GM19193 (cell line): ENCODE measurements around the gene EZR.

Experiments
- POLR2A ChIP-seq: IDR thresholded peaks from 4 replicates; pipeline ENCODE4 v1.6.1; 2011; ENCODE audit not compliant: insufficient read depth, insufficient read length; ENCODE audit errors: extremely low read depth

Gene EZR

GRCh38 chr6:158780246-158780884, 38.8 kb downstream of the EZR start:
- TF ChIP-seq POLR2A: no peak

GRCh38 chr6:158778005-158778527, 41.1 kb downstream of the EZR start:
- TF ChIP-seq POLR2A: no peak

DNA sequence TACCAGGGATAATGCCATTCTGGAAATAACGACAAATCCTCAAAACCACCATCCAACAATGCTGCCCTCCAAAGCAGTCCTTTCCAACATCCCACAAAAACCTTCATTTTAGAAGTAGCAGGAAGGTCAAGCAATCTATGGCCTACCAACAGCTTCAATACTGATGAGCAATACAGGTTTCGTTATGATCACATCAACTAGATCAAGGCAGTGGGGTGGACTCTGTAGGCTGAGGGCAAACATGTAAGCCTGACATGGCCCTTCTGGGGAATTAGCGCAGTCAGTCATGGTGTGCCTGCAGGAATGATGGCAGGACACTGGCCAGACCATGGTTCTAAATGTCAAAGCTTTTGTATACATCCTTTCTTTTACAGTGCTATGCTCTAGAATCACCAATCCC, 41.7 kb downstream of the EZR start:
- TF ChIP-seq POLR2A: no peak

GRCh38 chr6:158776737-158777136, 42.4 kb downstream of the EZR start:
- TF ChIP-seq POLR2A: peak; percentile 28

- no peak for TF ChIP-seq POLR2A
Observed at GRCh38 chr6:158775832-158776231, 43.3 kb downstream of the EZR start.

- TF ChIP-seq POLR2A: no peak
Observed at GRCh38 chr6:158774717-158775449, 44.3 kb downstream of the EZR start.

DNA sequence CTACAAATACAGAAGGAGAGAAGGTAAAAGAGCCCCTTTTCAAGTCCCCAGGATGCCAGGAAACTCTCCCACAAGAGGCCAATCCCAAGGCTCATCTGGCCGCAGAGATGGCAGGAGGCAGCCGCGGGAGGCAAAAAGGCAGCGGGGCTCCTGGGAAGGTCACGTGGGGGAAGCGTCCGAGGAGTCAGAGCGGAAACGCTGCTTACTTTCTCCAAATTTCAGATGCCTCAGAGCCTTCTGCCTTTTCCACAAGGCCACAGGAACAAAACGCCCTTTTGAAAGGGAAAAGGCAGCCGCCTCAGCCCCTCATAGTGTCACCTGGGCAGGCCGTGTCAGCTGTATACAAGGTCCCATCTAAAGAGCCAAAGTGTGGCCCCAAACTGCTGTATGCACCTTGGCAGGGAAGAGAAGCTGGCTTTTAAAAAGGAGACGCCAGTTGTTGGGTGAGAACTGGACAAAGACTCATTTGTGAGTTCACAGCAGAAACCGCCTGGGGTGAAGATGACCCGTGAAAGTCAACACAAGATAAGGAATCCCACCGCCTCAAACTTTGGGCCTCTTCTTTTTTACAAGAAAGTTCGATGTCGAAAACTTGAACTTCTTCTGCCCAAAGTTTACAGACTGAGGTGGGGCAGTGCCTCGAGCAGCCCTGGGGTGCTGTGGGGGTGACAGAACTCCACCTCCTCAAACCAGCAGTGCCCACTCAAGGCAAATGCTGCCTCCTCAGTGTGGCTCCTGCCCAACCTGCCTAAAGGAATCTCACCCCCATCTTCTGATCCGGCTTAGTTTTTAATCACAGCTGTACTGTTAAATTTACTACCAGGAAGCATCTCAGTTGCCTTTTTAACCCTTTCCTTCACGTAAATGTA, 45.4 kb downstream of the EZR start:
- peak; percentile 12 for TF ChIP-seq POLR2A

DNA sequence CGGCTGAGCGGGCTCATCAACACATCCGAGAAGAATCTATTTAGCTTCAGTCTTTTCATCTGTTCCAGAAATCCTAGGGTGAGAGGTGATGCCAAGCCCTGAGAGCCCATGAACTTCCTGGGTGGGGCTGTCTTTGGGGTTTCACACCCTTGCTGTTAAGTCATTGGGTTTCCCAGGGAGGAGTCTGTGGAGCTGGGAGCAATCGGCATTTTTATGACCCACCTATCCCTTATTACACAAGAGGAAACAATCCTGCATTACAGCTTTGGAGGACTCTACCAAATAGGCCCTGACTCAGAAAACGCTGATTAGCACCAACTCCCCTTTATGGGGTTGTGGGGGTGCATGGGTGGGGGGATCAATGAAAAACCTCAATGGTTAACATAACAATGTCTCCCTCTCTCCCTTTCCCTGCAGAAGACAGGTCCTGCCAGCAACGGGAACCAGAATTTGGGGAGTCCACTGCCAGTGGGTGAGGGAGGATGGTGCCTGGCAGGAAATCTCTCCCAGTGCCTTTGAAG, 46.3 kb downstream of the EZR start:
- TF ChIP-seq POLR2A: no peak

DNA sequence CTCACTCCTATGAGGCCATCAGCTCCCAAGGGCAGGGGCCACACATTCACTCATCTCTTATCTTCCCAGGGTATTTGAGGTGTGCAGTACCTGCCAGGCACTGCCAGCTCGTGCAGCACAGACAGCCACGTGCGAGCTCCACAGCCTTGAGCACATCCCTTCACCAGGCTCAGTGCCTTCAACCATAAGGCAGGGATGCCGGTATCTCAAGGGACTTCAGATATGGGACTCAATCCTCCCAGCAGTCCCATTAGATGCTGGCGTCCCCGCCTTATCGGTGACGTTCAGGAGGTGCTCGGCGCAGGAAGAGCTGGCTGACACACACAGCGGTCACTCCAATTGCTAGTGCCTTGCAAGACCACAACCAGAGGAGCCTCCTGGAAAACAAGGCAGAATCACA, 47.0 kb downstream of the EZR start:
- no peak for TF ChIP-seq POLR2A

- TF ChIP-seq POLR2A: no peak
Observed at GRCh38 chr6:158771399-158772152, 47.6 kb downstream of the EZR start.

GRCh38 chr6:158770533-158771330, 48.4 kb downstream of the EZR start:
- TF ChIP-seq POLR2A: no peak

DNA sequence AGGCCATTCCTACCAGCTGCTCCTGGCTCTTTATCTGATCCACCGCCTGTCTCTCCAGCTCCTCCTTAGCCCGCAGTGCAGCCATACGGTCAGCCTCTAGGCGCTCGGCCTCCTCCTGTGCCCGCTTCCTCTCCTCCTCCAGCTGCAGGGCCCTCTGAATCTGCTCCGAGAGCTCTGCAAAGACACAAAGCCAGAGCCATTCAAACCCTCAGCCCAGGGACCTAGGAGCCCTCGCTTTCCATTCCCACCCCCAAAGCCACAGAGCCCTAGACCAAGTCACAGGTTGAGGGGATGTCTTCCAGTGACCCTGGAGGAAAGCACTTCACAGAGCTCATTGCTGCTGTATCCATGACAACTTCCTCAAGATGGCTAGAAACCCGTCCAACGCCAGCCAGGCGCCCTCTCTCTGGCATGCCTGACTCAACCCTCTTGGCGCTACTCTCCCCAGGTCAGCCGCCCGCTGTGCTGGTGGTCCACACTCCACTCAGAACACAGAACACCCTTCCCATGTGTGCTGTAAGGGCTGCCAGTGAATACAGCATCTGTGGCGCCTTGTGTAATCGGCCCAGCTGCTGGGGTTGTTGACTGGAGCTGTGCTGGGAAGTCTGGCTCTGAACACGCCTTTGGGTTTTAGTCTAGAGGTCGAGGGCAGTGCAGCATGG, 49.3 kb downstream of the EZR start:
- no peak for TF ChIP-seq POLR2A

DNA sequence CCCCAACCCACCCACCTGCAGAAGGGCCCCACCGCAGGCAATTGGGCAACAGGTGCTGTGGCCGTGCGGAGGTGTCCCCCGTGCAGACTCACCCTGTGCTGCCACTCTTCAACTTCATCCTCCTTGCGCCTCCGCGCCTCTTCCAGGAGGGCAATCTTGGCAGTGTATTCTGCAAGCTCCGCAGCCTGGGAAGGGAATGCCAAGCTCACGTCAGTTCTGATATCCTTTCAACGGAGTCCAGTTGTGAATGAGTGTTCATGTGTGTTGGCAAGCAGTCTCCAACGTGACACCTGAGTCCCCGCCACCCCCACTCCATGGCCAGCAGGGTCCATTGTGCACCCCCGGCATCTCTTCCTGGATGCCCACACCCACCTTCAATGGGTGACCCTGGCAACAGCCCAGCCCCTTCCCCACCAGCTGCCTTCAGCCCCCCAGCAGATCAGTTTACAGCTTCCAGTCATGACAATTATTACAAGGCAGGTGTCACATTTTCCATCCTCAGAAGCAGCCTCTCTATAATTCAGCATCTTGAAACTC, 49.9 kb downstream of the EZR start:
- no peak for TF ChIP-seq POLR2A

GRCh38 chr6:158768436-158768835, 50.7 kb downstream of the EZR start:
- TF ChIP-seq POLR2A: no peak

GRCh38 chr6:158767709-158768108, 51.5 kb downstream of the EZR start:
- no peak for TF ChIP-seq POLR2A
